H1 (cell line): ENCODE results near the gene IBSP. TPM values are rescaled to one million over a fixed set of nuclear protein-coding genes. Genes with fewer than 3 reads are reported as not detected.

Experiments used
- CTCF ChIA-PET: fragments of 300-600 bp; sonication (Branson Sonifier 250); formaldehyde crosslinking; loops from one replicate; lab custom pipeline; 2021; ENCODE audit not compliant: partially characterized antibody; lab: Charles Lee
- POLR2A ChIA-PET: fragments of 300-600 bp; sonication (Branson Sonifier 250); formaldehyde crosslinking; loops from one replicate; lab custom pipeline; 2021; ENCODE audit warnings: inconsistent platforms; ENCODE audit not compliant: partially characterized antibody; lab: Charles Lee
- DNase-seq, 2 experiments: peaks; one replicate each; pipeline versions ENCODE4 v3.0.0 to v3.0.0-alpha.2; 2010 to 2022; ENCODE audit warnings: low spot score in 2 of 2, low read depth in 1 of 2, mixed read lengths in 1 of 2
- FAIRE-seq: peaks from 2 replicates; lab custom pipeline; 2011; peaks lifted over from hg19 to GRCh38; lab: Jason Lieb, UNC
- H2AFZ ChIP-seq: 2 replicates; pipeline ENCODE4 v1.8.1; 2012; ENCODE audit warnings: low read length, inconsistent platforms
- H2AK5ac ChIP-seq: 2 replicates; pipeline ENCODE4 v1.6.1; 2013; ENCODE audit warnings: low read depth, low read length
- H2BK120ac ChIP-seq: replicated peaks from 2 replicates; pipeline ENCODE3; 2013; ENCODE audit warnings: low read depth, low read length, inconsistent platforms
- H2BK12ac ChIP-seq: 2 replicates; pipeline ENCODE4 v1.6.1; 2013; ENCODE audit warnings: low read depth, low read length
- H2BK15ac ChIP-seq: 2 replicates; pipeline ENCODE4 v1.6.1; 2013; ENCODE audit warnings: low read length
- H2BK20ac ChIP-seq: 2 replicates; pipeline ENCODE4 v1.6.1; 2013; ENCODE audit warnings: low read length
- H2BK5ac ChIP-seq: 2 replicates; pipeline ENCODE4 v1.6.1; 2013; ENCODE audit warnings: low read depth, low read length
- H3K14ac ChIP-seq: 2 replicates; pipeline ENCODE4 v1.6.1; 2013; ENCODE audit warnings: inconsistent platforms; ENCODE audit not compliant: insufficient read length
- H3K18ac ChIP-seq: 2 replicates; pipeline ENCODE4 v1.6.1; 2013; ENCODE audit warnings: low read length; ENCODE audit errors: extremely low read depth
- H3K23ac ChIP-seq: 2 replicates; pipeline ENCODE4 v1.6.1; 2013; ENCODE audit warnings: inconsistent platforms; ENCODE audit not compliant: insufficient read length
- H3K23me2 ChIP-seq: 2 replicates; pipeline ENCODE4 v1.6.1; 2013; ENCODE audit warnings: low read depth, low read length
- H3K27ac ChIP-seq: 2 replicates; pipeline ENCODE4 v1.6.1; 2011; ENCODE audit warnings: low read depth, low read length, inconsistent platforms
- H3K27me3 ChIP-seq, 4 experiments: replicated peaks in 1 of 4; 1 replicate in 1 of 4; 2 replicates in 3 of 4; pipeline versions ENCODE4 v1.6.1 to v1.8.1; 2011 to 2013; ENCODE audit warnings: low read length in 3 of 4, mild to moderate bottlenecking in 3 of 4, inconsistent platforms in 2 of 4, mixed read lengths in 2 of 4, moderate library complexity in 1 of 4; ENCODE audit not compliant: control insufficient read depth in 3 of 4, insufficient read depth in 3 of 4; ENCODE audit errors: extremely low read depth in 1 of 4
- H3K36me3 ChIP-seq, 4 experiments: 2 replicates each; pipeline versions ENCODE4 v1.6.1 to v1.8.1; 2011 to 2013; ENCODE audit warnings: mild to moderate bottlenecking in 4 of 4, low read length in 3 of 4, moderate library complexity in 2 of 4, control low read depth in 1 of 4, inconsistent platforms in 1 of 4; ENCODE audit not compliant: insufficient read depth in 4 of 4, control insufficient read depth in 2 of 4
- H3K4ac ChIP-seq: replicated peaks from 2 replicates; pipeline ENCODE3; 2013; ENCODE audit warnings: low read length, low read depth, mixed read lengths, inconsistent platforms; ENCODE audit not compliant: insufficient read length
- H3K4me1 ChIP-seq, 4 experiments: replicated peaks in 1 of 4; 1 replicate in 1 of 4; 2 replicates in 3 of 4; pipeline versions ENCODE4 v1.6.1 to v1.8.1; 2011 to 2013; ENCODE audit warnings: low read length in 3 of 4, inconsistent platforms in 2 of 4, mixed read lengths in 1 of 4; ENCODE audit not compliant: insufficient read depth in 4 of 4, control insufficient read depth in 3 of 4
- H3K4me2 ChIP-seq, 2 experiments: 2 replicates each; pipeline versions ENCODE4 v1.6.1 to v1.8.1; 2011 to 2013; ENCODE audit warnings: low read depth in 2 of 2, low read length in 2 of 2, control low read depth in 1 of 2, inconsistent platforms in 1 of 2, mild to moderate bottlenecking in 1 of 2; ENCODE audit not compliant: insufficient read depth in 1 of 2
- H3K4me3 ChIP-seq, 4 experiments: fragments of 200-600, 300-600 bp in 1 of 4; sonication (generic), shearing (Covaris generic), sonication (Bioruptor Twin) in 1 of 4; 2 replicates each; pipeline versions ENCODE4 v1.5.1 to v1.8.1; 2011 to 2016; ENCODE audit warnings: low read length in 4 of 4, low read depth in 3 of 4, control low read depth in 2 of 4, inconsistent platforms in 2 of 4, mild to moderate bottlenecking in 2 of 4, mixed read lengths in 1 of 4, moderate library complexity in 1 of 4; ENCODE audit not compliant: insufficient read depth in 2 of 4; ENCODE audit errors: extremely low read depth in 1 of 4
- H3K56ac ChIP-seq: replicated peaks from 2 replicates; pipeline ENCODE3; 2013; ENCODE audit warnings: low read depth, mild to moderate bottlenecking, mixed read lengths, low read length, inconsistent platforms; ENCODE audit not compliant: insufficient read length
- H3K79me1 ChIP-seq: 2 replicates; pipeline ENCODE4 v1.6.1; 2013; ENCODE audit warnings: low read depth, low read length, control low read depth
- H3K79me2 ChIP-seq, 2 experiments: 2 replicates each; pipeline versions ENCODE4 v1.6.1 to v1.8.1; 2012 to 2013; ENCODE audit warnings: low read length in 2 of 2, mild to moderate bottlenecking in 2 of 2, inconsistent platforms in 1 of 2; ENCODE audit not compliant: insufficient read depth in 2 of 2, control insufficient read depth in 1 of 2
- H3K9ac ChIP-seq, 4 experiments: replicated peaks in 1 of 4; 1 replicate in 1 of 4; 2 replicates in 3 of 4; pipeline versions ENCODE4 v1.6.1 to v1.8.1; 2011 to 2013; ENCODE audit warnings: low read depth in 3 of 4, low read length in 3 of 4, control low read depth in 2 of 4, mild to moderate bottlenecking in 2 of 4, moderate library complexity in 2 of 4, inconsistent platforms in 1 of 4; ENCODE audit errors: extremely low read depth in 1 of 4
- H3K9me3 ChIP-seq, 2 experiments: 2 replicates each; pipeline versions ENCODE4 v1.6.1 to v1.8.1; 2012 to 2013; ENCODE audit warnings: mild to moderate bottlenecking in 2 of 2, moderate library complexity in 2 of 2, control low read depth in 1 of 2, inconsistent platforms in 1 of 2, low read depth in 1 of 2, low read length in 1 of 2, mixed read lengths in 1 of 2; ENCODE audit not compliant: insufficient read depth in 2 of 2
- H4K20me1 ChIP-seq, 2 experiments: replicated peaks in 1 of 2; 2 replicates each; pipeline versions ENCODE3 to v1.8.1; 2011 to 2013; ENCODE audit warnings: inconsistent platforms in 2 of 2, low read length in 2 of 2, mild to moderate bottlenecking in 1 of 2; ENCODE audit not compliant: insufficient read depth in 2 of 2, control insufficient read depth in 1 of 2
- H4K5ac ChIP-seq: 2 replicates; pipeline ENCODE4 v1.6.1; 2013; ENCODE audit warnings: low read length, low read depth, mixed read lengths, inconsistent platforms; ENCODE audit not compliant: insufficient read length
- H4K8ac ChIP-seq: 2 replicates; pipeline ENCODE4 v1.8.0; 2013; ENCODE audit warnings: mild to moderate bottlenecking, moderate library complexity, low read length, inconsistent platforms; ENCODE audit not compliant: insufficient read depth; ENCODE audit errors: extremely low read depth
- H4K91ac ChIP-seq: replicated peaks from 2 replicates; pipeline ENCODE3; 2013; ENCODE audit warnings: low read length, mixed read lengths, inconsistent platforms; ENCODE audit not compliant: insufficient read length
- BCL11A ChIP-seq, 2 experiments: IDR thresholded peaks; one replicate each; pipeline ENCODE4 v1.6.1; 2011; ENCODE audit warnings: low read depth in 2 of 2, low read length in 2 of 2, mild to moderate bottlenecking in 2 of 2
- CHD1 ChIP-seq: IDR thresholded peaks from 2 replicates; pipeline ENCODE4 v1.6.1; 2012; ENCODE audit warnings: low read depth, low read length, improper control_type of control experiment
- CTBP2 ChIP-seq: IDR thresholded peaks from 2 replicates; pipeline ENCODE4 v1.7.0; 2011; ENCODE audit warnings: borderline replicate concordance, mild to moderate bottlenecking, moderate library complexity, mixed read lengths, low read length; ENCODE audit not compliant: insufficient read depth, insufficient read length
- FOSL1 ChIP-seq: IDR thresholded peaks from 2 replicates; pipeline ENCODE4 v1.6.1; 2011; ENCODE audit warnings: mild to moderate bottlenecking, low read depth, low read length, moderate library complexity; ENCODE audit not compliant: insufficient read depth
- GABPA ChIP-seq: IDR thresholded peaks from 2 replicates; pipeline ENCODE4 v1.6.1; 2011; ENCODE audit warnings: mild to moderate bottlenecking, low read length, moderate library complexity, borderline replicate concordance; ENCODE audit not compliant: insufficient read depth
- GTF2F1 ChIP-seq: IDR thresholded peaks from 2 replicates; pipeline ENCODE4 v1.6.1; 2012; ENCODE audit warnings: low read depth, low read length, improper control_type of control experiment, borderline replicate concordance
- RBBP5 ChIP-seq: IDR thresholded peaks from 2 replicates; pipeline ENCODE4 v1.7.1; 2012; ENCODE audit warnings: low read depth, mild to moderate bottlenecking, inconsistent platforms, low read length, moderate library complexity, borderline replicate concordance
- RNF2 ChIP-seq: fragments of 200-900, 300-1000 bp; sonication (generic); IDR thresholded peaks from 2 replicates; pipeline ENCODE4 v1.7.1; 2016; ENCODE audit warnings: borderline replicate concordance, low read depth, mild to moderate bottlenecking, antibody characterized with exemption, low read length; ENCODE audit not compliant: poor library complexity, severe bottlenecking; ENCODE audit errors: missing control alignments
- ZNF274 ChIP-seq: IDR thresholded peaks from 2 replicates; pipeline ENCODE4 v1.7.0; 2012; ENCODE audit warnings: low read length, borderline replicate concordance; ENCODE audit errors: extremely low read depth
- WGBS, 2 experiments: shearing (Covaris generic) in 1 of 2; methylation state at CpG; one replicate each; pipeline versions ENCODE4 v1.1.6 to v1.1.7; 2013 to 2015; ENCODE audit warnings: low lambda C conversion rate in 2 of 2, mixed read lengths in 2 of 2, inconsistent platforms in 1 of 2, low coverage in 1 of 2, missing lambda C conversion rate in 1 of 2; ENCODE audit not compliant: insufficient replicate concordance in 2 of 2, insufficient coverage in 1 of 2, insufficient read length in 1 of 2; ENCODE audit errors: extremely low coverage in 1 of 2, missing lambda C conversion rate in 1 of 2; 5-methylcytosine and 5-hydroxymethylcytosine counted together
- polyA plus RNA-seq, 7 experiments: library from polyadenylated mRNA; depleted of rRNA in 3 of 7; stranded (reverse) in 5 of 7; unstranded in 2 of 7; fragments of >200 nt in 5 of 7; fragments of 200-250 nt in 2 of 7; gene quantifications; 1 replicate in 5 of 7; 2 replicates in 1 of 7; 4 replicates in 1 of 7; pipeline versions ENCODE4 v1.2.1 to v1.2.3, GENCODE V29; 2011 to 2013; ENCODE audit warnings: missing spikeins in 2 of 7, mixed read lengths in 2 of 7
- total RNA-seq: library from RNA; stranded (reverse); fragmentation: NEBNext Ultra II Directional; extraction: Animal tissue kit (Norgen Biotek cat#: 25700); gene quantifications from 2 replicates; pipeline ENCODE4 v1.2.1, GENCODE V29; 2021
- TF ChIP-seq, protein P1 (sequence below): IDR thresholded peaks from 2 replicates; pipeline ENCODE4 v1.6.1; 2011; ENCODE audit warnings: low read depth, mild to moderate bottlenecking, low read length; ENCODE audit not compliant: insufficient read depth

Gene IBSP
- total and polyA plus RNA-seq, 2 of the 8 experiments (the other 6 are each of a cell fraction or from before 2014, with no cell fraction given), result not detected

GRCh38 chr4:87851953-87852352, 52.6 kb downstream of the IBSP start:
- 0 out of 2 replicates have a peak overlapping the region, but pooled peaks have one; percentile 35 for H2BK20ac ChIP-seq
- no peak overlapping the region for H2AK5ac ChIP-seq
- 90% methylated on average over 4 of the region's 4 CpGs; no CpG with 5 or more reads in 1 of the 2 experiments for WGBS, 2 experiments
- no peak overlapping the region for H3K23ac ChIP-seq
- no peak overlapping the region for H3K4me2 ChIP-seq
- H4K20me1 ChIP-seq, result no peaks in the 10 kb centered on the region
- no peaks in the 10 kb centered on the region for H3K23me2 ChIP-seq
- H3K4me1 ChIP-seq, result peaks cover 0 to 16% (median 7%) of the 10 kb centered on the region in 4 experiments; a peak in 6 of 7 replicates
- no peaks in the 10 kb centered on the region for H3K79me1 ChIP-seq
- ChIA-PET POLR2A (interaction anchor here (1.5 to 19.5 kb wide), 4 partner anchors 11 to 122 kb away, joined by 8 to 369 read pairs (median 12); no protein-coding TSS in a partner anchor), CTCF (interaction anchor here (1.0 to 4.3 kb wide), 19 partner anchors 10 to 307 kb away, joined by 3 to 28 read pairs (median 6); partner anchors contain the start of gene SPP1)
- no peak overlapping the region; the same call in 1 of the 2 replicates for H2BK5ac ChIP-seq
- no peak overlapping the region; the same call in 1 of the 2 replicates for H2BK12ac ChIP-seq
- no peak overlapping the region for H2AFZ ChIP-seq
- DNase-seq, result no peak
- no peak overlapping the region for H3K4ac ChIP-seq
- H2BK15ac ChIP-seq, result no peak overlapping the region
- H4K91ac ChIP-seq, result no peak overlapping the region
- no peaks in the 10 kb centered on the region for H3K27me3 ChIP-seq
- no peak overlapping the region for H2BK120ac ChIP-seq
- no peaks in the 10 kb centered on the region for H3K9me3 ChIP-seq
- FAIRE-seq, result no peak
- no peak overlapping the region for H3K56ac ChIP-seq
- H3K79me2 ChIP-seq, result peaks cover 0 to 11% of the 10 kb centered on the region in 2 experiments; a peak in 2 of 4 replicates
- H3K18ac ChIP-seq, result no peak overlapping the region
- no peak overlapping the region for H3K14ac ChIP-seq
- no peak overlapping the region for H3K9ac ChIP-seq
- no peak overlapping the region for H3K4me3 ChIP-seq
- no peak overlapping the region for H4K8ac ChIP-seq
- H4K5ac ChIP-seq, result no peak overlapping the region
- H3K27ac ChIP-seq, result no peak overlapping the region
- no peaks in the 10 kb centered on the region for H3K36me3 ChIP-seq
- TF ChIP-seq GTF2F1 (no peak), RNF2 (no peak), CTBP2 (no peak), FOSL1 (no peak), ZNF274 (no peak), CHD1 (no peak), BCL11A (IDR thresholded peaks at IDR 0.05; ENCODE audit: low read depth in 2 of 2, low read length in 2 of 2) (no peak), RBBP5 (no peak), GABPA (no peak)
- TF ChIP-seq, protein P1, sequence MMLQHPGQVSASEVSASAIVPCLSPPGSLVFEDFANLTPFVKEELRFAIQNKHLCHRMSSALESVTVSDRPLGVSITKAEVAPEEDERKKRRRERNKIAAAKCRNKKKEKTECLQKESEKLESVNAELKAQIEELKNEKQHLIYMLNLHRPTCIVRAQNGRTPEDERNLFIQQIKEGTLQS, result no peak
